OCI-LY7 (cell line): ENCODE data around the gene KRT16. TPM values are rescaled to one million over a fixed set of nuclear protein-coding genes. Genes with fewer than 3 reads are reported as not detected.

Experiments used
- BruUV-seq: library from RNA; stranded (reverse); fragments of 400-500 nt; replicated peaks from 2 replicates; lab custom pipeline; 2021; lab: Mats Ljungman, UMichigan
- CTCF ChIA-PET: fragments of 300-600 bp; sonication (Branson Sonifier 250); formaldehyde crosslinking; loops from one replicate; lab custom pipeline; 2022; ENCODE audit warnings: antibody characterized with exemption; ENCODE audit not compliant: unreplicated experiment; lab: Charles Lee
- POLR2A ChIA-PET: fragments of 300-600 bp; sonication (Branson Sonifier 250); formaldehyde crosslinking; loops from one replicate; lab custom pipeline; 2022; ENCODE audit warnings: antibody characterized with exemption; lab: Charles Lee
- DNase-seq: peaks from one replicate; pipeline ENCODE4 v3.0.0-alpha.2; 2015; ENCODE audit warnings: low spot score
- H2AFZ ChIP-seq: fragments of 200-600 bp; sonication (generic), shearing (Covaris generic); 2 replicates; pipeline ENCODE4 v1.6.1; 2014; ENCODE audit warnings: mild to moderate bottlenecking, antibody characterized with exemption, low read length, moderate library complexity
- H3K27ac ChIP-seq: fragments of 200-600 bp; sonication (generic); 2 replicates; pipeline ENCODE4 v1.5.1; 2014; ENCODE audit warnings: mixed run types, low read depth, mild to moderate bottlenecking, moderate library complexity, low read length, inconsistent platforms; ENCODE audit not compliant: poor library complexity, severe bottlenecking
- H3K36me3 ChIP-seq: fragments of 200-600 bp; sonication (generic); 2 replicates; pipeline ENCODE4 v1.6.1; 2014; ENCODE audit warnings: mild to moderate bottlenecking, antibody characterized with exemption, low read length, moderate library complexity, mixed read lengths; ENCODE audit not compliant: insufficient read depth
- H3K4me1 ChIP-seq: fragments of 200-600 bp; sonication (generic); 2 replicates; pipeline ENCODE4 v1.5.1; 2014; ENCODE audit warnings: mild to moderate bottlenecking, low read length; ENCODE audit not compliant: insufficient read depth, poor library complexity, severe bottlenecking
- H3K4me2 ChIP-seq: fragments of 200-600 bp; sonication (generic); 2 replicates; pipeline ENCODE4 v1.6.1; 2014; ENCODE audit warnings: mild to moderate bottlenecking, low read length
- H3K4me3 ChIP-seq: fragments of 200-600 bp; sonication (generic); 2 replicates; pipeline ENCODE4 v1.5.1; 2014; ENCODE audit warnings: mild to moderate bottlenecking, low read depth, low read length; ENCODE audit not compliant: poor library complexity, severe bottlenecking
- H3K79me2 ChIP-seq: fragments of 200-600 bp; sonication (generic); 2 replicates; pipeline ENCODE4 v1.6.1; 2016; ENCODE audit warnings: low read depth, mild to moderate bottlenecking, low read length, moderate library complexity, mixed read lengths; ENCODE audit not compliant: insufficient read depth
- H3K9me2 ChIP-seq: fragments of 200-600 bp; sonication (generic); 2 replicates; pipeline ENCODE4 v1.6.1; 2016; ENCODE audit warnings: mild to moderate bottlenecking, low read length, mixed read lengths; ENCODE audit not compliant: insufficient read depth
- H3K9me3 ChIP-seq: fragments of 200-600 bp; sonication (generic); 2 replicates; pipeline ENCODE4 v1.6.1; 2014; ENCODE audit warnings: mild to moderate bottlenecking, mixed run types, low read length, mixed read lengths
- H4K20me1 ChIP-seq: fragments of 200-600 bp; sonication (generic); 2 replicates; pipeline ENCODE4 v1.6.1; 2014; ENCODE audit warnings: mild to moderate bottlenecking, antibody characterized with exemption, low read length, moderate library complexity, mixed read lengths; ENCODE audit not compliant: insufficient read depth
- EZH2phosphoT487 ChIP-seq: fragments of 200-600 bp; sonication (generic); IDR thresholded peaks from 2 replicates; pipeline ENCODE4 v1.6.1; 2018; ENCODE audit warnings: low read depth, borderline replicate concordance, mild to moderate bottlenecking, mixed run types, antibody characterized with exemption, low read length, moderate library complexity, mixed read lengths
- intact Hi-C: fragments of 100-400 bp; cut with micrococcal nuclease; formaldehyde crosslinking; loops from one replicate; pipeline ENCODE4 v1.10.0; 2022; ENCODE audit not compliant: unreplicated experiment
- total RNA-seq, 2 experiments: library from RNA; depleted of rRNA in 1 of 2; stranded (reverse); fragments of >200 nt in 1 of 2; shearing (Covaris generic) in 1 of 2; gene quantifications; 2 replicates each; pipeline ENCODE4 v1.2.3, GENCODE V29; 2014 to 2022
- TF ChIP-seq, protein P1 (sequence below): fragments of 200-600 bp; sonication (generic); conservative IDR thresholded peaks from 2 replicates; pipeline ENCODE4 v1.5.1; 2014; ENCODE audit warnings: mild to moderate bottlenecking, antibody characterized with exemption, low read length, moderate library complexity, mixed read lengths

The KRT16 gene
- total RNA-seq, 2 experiments from 2014 or later: not detected

- intact Hi-C loops: no loop called here
- CTCF ChIA-PET: no interaction called here
- H3K27ac ChIP-seq: no peak overlapping the region
- no peaks in the 10 kb centered on the region for H3K4me1 ChIP-seq
- H3K4me2 ChIP-seq: no peak overlapping the region
- no peaks in the 10 kb centered on the region for H4K20me1 ChIP-seq
- no TSS peak for BruUV-seq
- DNase-seq: no peak
- H3K4me3 ChIP-seq: no peak overlapping the region
- no peaks in the 10 kb centered on the region for H3K36me3 ChIP-seq
- H3K9me3 ChIP-seq: no peaks in the 10 kb centered on the region
- H2AFZ ChIP-seq: no peak overlapping the region
- POLR2A ChIA-PET: no interaction called here
- TF ChIP-seq EZH2phosphoT487: no peak
- TF ChIP-seq, protein P1, sequence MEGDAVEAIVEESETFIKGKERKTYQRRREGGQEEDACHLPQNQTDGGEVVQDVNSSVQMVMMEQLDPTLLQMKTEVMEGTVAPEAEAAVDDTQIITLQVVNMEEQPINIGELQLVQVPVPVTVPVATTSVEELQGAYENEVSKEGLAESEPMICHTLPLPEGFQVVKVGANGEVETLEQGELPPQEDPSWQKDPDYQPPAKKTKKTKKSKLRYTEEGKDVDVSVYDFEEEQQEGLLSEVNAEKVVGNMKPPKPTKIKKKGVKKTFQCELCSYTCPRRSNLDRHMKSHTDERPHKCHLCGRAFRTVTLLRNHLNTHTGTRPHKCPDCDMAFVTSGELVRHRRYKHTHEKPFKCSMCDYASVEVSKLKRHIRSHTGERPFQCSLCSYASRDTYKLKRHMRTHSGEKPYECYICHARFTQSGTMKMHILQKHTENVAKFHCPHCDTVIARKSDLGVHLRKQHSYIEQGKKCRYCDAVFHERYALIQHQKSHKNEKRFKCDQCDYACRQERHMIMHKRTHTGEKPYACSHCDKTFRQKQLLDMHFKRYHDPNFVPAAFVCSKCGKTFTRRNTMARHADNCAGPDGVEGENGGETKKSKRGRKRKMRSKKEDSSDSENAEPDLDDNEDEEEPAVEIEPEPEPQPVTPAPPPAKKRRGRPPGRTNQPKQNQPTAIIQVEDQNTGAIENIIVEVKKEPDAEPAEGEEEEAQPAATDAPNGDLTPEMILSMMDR: no peak
- no peaks in the 10 kb centered on the region for H3K79me2 ChIP-seq
- H3K9me2 ChIP-seq: no peaks in the 10 kb centered on the region
Observed at GRCh38 chr17:41575336-41575735, 37.2 kb downstream of the KRT16 start.

- no peaks in the 10 kb centered on the region for H3K79me2 ChIP-seq
- no peaks in the 10 kb centered on the region for H3K9me3 ChIP-seq
- H3K4me3 ChIP-seq: no peak within 1 kb of the TSS
- no peaks in the 10 kb centered on the region for H3K36me3 ChIP-seq
- H3K9me2 ChIP-seq: no peaks in the 10 kb centered on the region
- TF ChIP-seq, protein P1: no peak
- TF ChIP-seq EZH2phosphoT487: no peak
- intact Hi-C loops: no loop called here
- H4K20me1 ChIP-seq: no peaks in the 10 kb centered on the region
- H2AFZ ChIP-seq: no peak within 1 kb of the TSS
- ChIA-PET POLR2A (no interaction called here), CTCF (no interaction called here)
- H3K27ac ChIP-seq: no peak within 1 kb of the TSS
- H3K4me2 ChIP-seq: no peak within 1 kb of the TSS
- H3K4me1 ChIP-seq: no peaks in the 10 kb centered on the region
- no TSS peak for BruUV-seq
- DNase-seq: no peak
Observed at GRCh38 chr17:41571561-41572434, 40.8 kb downstream of the KRT16 start, which contains the start of gene KRT9. TSS of gene KRT9 (minus strand) at chr17:41572059. CDS start at chr17:41571992, 67 bp downstream.

GRCh38 chr17:41567317-41567716 lies 45.2 kb downstream of the KRT16 start:
- TF ChIP-seq, protein P1: no peak
- no peak for TF ChIP-seq EZH2phosphoT487
- no peaks in the 10 kb centered on the region for H3K36me3 ChIP-seq
- H3K79me2 ChIP-seq: no peaks in the 10 kb centered on the region
- no TSS peak for BruUV-seq
- no peak overlapping the region for H3K27ac ChIP-seq
- no peaks in the 10 kb centered on the region for H4K20me1 ChIP-seq
- CTCF ChIA-PET: no interaction called here
- H3K9me2 ChIP-seq: no peaks in the 10 kb centered on the region
- intact Hi-C loops: no loop called here
- no peak overlapping the region for H3K4me2 ChIP-seq
- H3K4me1 ChIP-seq: no peaks in the 10 kb centered on the region
- H2AFZ ChIP-seq: no peak overlapping the region
- H3K4me3 ChIP-seq: no peak overlapping the region
- POLR2A ChIA-PET: no interaction called here
- H3K9me3 ChIP-seq: no peaks in the 10 kb centered on the region
- DNase-seq: no peak
